Panc1 (cell line): Measurements from ENCODE around the gene C11orf16. TPM values are rescaled to one million over a fixed set of nuclear protein-coding genes. Genes with fewer than 3 reads are reported as not detected.
A peak's percentile ranks its signal among the peaks of the same experiment; 100 is the strongest.

Experiments
- ATAC-seq: fragments of 200-7000 bp; cut with Tn5 transposase; 2 replicates; pipeline ENCODE4 v1.9.1; 2020; ENCODE audit warnings: mild to moderate bottlenecking, moderate library complexity
- BruUV-seq: library from RNA; stranded (reverse); fragments of 400-500 nt; replicated peaks from 2 replicates; lab custom pipeline; 2021; lab: Mats Ljungman, UMichigan
- CTCF ChIA-PET: fragments of 300-600 bp; sonication (Branson Sonifier 250); formaldehyde crosslinking; loops from one replicate; lab custom pipeline; 2022; ENCODE audit warnings: antibody characterized with exemption; lab: Charles Lee
- POLR2A ChIA-PET: fragments of 300-600 bp; sonication (Branson Sonifier 250); formaldehyde crosslinking; loops from one replicate; lab custom pipeline; 2022; ENCODE audit warnings: antibody characterized with exemption; lab: Charles Lee
- DNase-seq: peaks from one replicate; pipeline ENCODE4 v3.0.0-alpha.2; 2010; ENCODE audit warnings: low read depth, low spot score
- H3K27ac ChIP-seq: 2 replicates; pipeline ENCODE4 v1.5.1; 2011; ENCODE audit warnings: mild to moderate bottlenecking, low read length, inconsistent platforms
- H3K27me3 ChIP-seq: fragments of 200-500 bp; sonication (Bioruptor generic); 2 replicates; pipeline ENCODE4 v1.6.0; 2014; ENCODE audit warnings: low read length, inconsistent platforms; ENCODE audit not compliant: control insufficient read depth, insufficient read depth
- H3K36me3 ChIP-seq: fragments of 200-500 bp; sonication (Bioruptor generic); 2 replicates; pipeline ENCODE4 v1.5.1; 2014; ENCODE audit warnings: inconsistent platforms, mild to moderate bottlenecking, low read length, moderate library complexity; ENCODE audit not compliant: control insufficient read depth, insufficient read depth
- H3K4me1 ChIP-seq: 2 replicates; pipeline ENCODE4 v1.5.1; 2011; ENCODE audit warnings: inconsistent platforms, mild to moderate bottlenecking, low read length, moderate library complexity; ENCODE audit not compliant: control insufficient read depth, insufficient read depth
- H3K4me3 ChIP-seq, 2 experiments: 2 replicates each; pipeline ENCODE4 v1.5.1; 2011 to 2012; ENCODE audit warnings: low read depth in 2 of 2, low read length in 2 of 2, mild to moderate bottlenecking in 2 of 2, inconsistent platforms in 1 of 2, moderate library complexity in 1 of 2
- H3K9me3 ChIP-seq: fragments of 200-500 bp; sonication (Bioruptor generic); 2 replicates; pipeline ENCODE4 v1.5.1; 2014; ENCODE audit warnings: low read depth, mild to moderate bottlenecking, inconsistent platforms, low read length, moderate library complexity; ENCODE audit not compliant: control insufficient read depth, insufficient read depth
- POLR2AphosphoS5 ChIP-seq: IDR thresholded peaks from 2 replicates; pipeline ENCODE4 v1.6.1; 2012; ENCODE audit warnings: mild to moderate bottlenecking, low read depth, low read length, moderate library complexity
- SIN3A ChIP-seq: IDR thresholded peaks from 2 replicates; pipeline ENCODE4 v1.6.1; 2012; ENCODE audit warnings: low read depth, mild to moderate bottlenecking, low read length, moderate library complexity, borderline replicate concordance; ENCODE audit not compliant: insufficient read depth
- TCF7L2 ChIP-seq: IDR thresholded peaks from 2 replicates; pipeline ENCODE4 v1.6.1; 2011; ENCODE audit warnings: mild to moderate bottlenecking, low read depth, low read length, inconsistent platforms
- in situ Hi-C: cut with HindIII; loops from 2 replicates; pipeline ENCODE4 v1.10.0; 2016; ENCODE audit warnings: low sequenced_read_pairs, low pct_unique_long_range_greater_than_20kb
- intact Hi-C: fragments of 100-400 bp; cut with micrococcal nuclease; formaldehyde crosslinking; loops from one replicate; pipeline ENCODE4 v1.10.0; 2022; ENCODE audit not compliant: unreplicated experiment
- total RNA-seq: library from RNA; stranded (reverse); gene quantifications from one replicate; pipeline ENCODE4 v1.2.1, GENCODE V29; 2021; ENCODE audit not compliant: unreplicated experiment
- TF ChIP-seq, protein P1 (sequence below): fragments of 450-650 bp; IDR thresholded peaks from 2 replicates; pipeline ENCODE4 v1.5.1; 2017; ENCODE audit warnings: mild to moderate bottlenecking
- TF ChIP-seq, protein P2 (sequence below), 2 experiments: IDR thresholded peaks; 2 replicates each; pipeline ENCODE4 v1.6.1; 2011 to 2012; ENCODE audit warnings: low read depth in 2 of 2, control low read depth in 1 of 2, low read length in 1 of 2, mild to moderate bottlenecking in 1 of 2, moderate library complexity in 1 of 2; ENCODE audit not compliant: insufficient read depth in 1 of 2

The C11orf16 gene
- total RNA-seq, 1 experiment from 2014 or later, result 0.15 TPM

DNA sequence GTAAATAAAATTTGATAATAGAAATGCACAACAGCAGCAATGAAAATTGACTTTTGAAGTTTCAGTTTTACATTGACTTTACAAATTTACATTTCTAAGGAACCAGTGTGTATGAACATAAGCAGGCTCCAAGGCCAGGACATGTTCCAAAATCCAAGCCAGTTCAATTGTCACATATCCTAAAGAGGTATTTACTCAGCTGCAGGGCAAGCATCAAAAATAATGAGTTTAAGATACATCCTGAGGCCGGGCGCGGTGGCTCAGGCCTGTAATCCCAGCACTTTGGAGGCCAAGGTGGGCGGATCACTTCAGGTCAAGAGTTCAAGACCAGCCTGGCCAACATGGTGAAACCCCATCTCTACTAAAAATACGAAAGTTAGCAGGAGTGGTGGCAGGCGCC is 60.8 kb downstream of the C11orf16 start:
- no peaks in the 10 kb centered on the region for H3K9me3 ChIP-seq
- H3K27me3 ChIP-seq, result no peaks in the 10 kb centered on the region
- peaks cover 22% of the 10 kb centered on the region for H3K4me1 ChIP-seq
- no peak overlapping the region for H3K4me3 ChIP-seq
- H3K36me3 ChIP-seq, result no peaks in the 10 kb centered on the region
- intact Hi-C loops, result loop anchor here (5.0 kb wide), 1 partner anchor 185 kb away; no protein-coding TSS in a partner anchor
- no peak for TF ChIP-seq POLR2AphosphoS5
- TF ChIP-seq TCF7L2, result no peak
- no peak for TF ChIP-seq SIN3A
- TF ChIP-seq, protein P1, sequence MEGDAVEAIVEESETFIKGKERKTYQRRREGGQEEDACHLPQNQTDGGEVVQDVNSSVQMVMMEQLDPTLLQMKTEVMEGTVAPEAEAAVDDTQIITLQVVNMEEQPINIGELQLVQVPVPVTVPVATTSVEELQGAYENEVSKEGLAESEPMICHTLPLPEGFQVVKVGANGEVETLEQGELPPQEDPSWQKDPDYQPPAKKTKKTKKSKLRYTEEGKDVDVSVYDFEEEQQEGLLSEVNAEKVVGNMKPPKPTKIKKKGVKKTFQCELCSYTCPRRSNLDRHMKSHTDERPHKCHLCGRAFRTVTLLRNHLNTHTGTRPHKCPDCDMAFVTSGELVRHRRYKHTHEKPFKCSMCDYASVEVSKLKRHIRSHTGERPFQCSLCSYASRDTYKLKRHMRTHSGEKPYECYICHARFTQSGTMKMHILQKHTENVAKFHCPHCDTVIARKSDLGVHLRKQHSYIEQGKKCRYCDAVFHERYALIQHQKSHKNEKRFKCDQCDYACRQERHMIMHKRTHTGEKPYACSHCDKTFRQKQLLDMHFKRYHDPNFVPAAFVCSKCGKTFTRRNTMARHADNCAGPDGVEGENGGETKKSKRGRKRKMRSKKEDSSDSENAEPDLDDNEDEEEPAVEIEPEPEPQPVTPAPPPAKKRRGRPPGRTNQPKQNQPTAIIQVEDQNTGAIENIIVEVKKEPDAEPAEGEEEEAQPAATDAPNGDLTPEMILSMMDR, result no peak
- TF ChIP-seq, protein P2, sequence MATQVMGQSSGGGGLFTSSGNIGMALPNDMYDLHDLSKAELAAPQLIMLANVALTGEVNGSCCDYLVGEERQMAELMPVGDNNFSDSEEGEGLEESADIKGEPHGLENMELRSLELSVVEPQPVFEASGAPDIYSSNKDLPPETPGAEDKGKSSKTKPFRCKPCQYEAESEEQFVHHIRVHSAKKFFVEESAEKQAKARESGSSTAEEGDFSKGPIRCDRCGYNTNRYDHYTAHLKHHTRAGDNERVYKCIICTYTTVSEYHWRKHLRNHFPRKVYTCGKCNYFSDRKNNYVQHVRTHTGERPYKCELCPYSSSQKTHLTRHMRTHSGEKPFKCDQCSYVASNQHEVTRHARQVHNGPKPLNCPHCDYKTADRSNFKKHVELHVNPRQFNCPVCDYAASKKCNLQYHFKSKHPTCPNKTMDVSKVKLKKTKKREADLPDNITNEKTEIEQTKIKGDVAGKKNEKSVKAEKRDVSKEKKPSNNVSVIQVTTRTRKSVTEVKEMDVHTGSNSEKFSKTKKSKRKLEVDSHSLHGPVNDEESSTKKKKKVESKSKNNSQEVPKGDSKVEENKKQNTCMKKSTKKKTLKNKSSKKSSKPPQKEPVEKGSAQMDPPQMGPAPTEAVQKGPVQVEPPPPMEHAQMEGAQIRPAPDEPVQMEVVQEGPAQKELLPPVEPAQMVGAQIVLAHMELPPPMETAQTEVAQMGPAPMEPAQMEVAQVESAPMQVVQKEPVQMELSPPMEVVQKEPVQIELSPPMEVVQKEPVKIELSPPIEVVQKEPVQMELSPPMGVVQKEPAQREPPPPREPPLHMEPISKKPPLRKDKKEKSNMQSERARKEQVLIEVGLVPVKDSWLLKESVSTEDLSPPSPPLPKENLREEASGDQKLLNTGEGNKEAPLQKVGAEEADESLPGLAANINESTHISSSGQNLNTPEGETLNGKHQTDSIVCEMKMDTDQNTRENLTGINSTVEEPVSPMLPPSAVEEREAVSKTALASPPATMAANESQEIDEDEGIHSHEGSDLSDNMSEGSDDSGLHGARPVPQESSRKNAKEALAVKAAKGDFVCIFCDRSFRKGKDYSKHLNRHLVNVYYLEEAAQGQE (IDR thresholded peaks at IDR 0.05; ENCODE audit: insufficient read depth in 1 of 2, low read depth in 2 of 2, low read length in 1 of 2), result no peak
- BruUV-seq, result no TSS peak
- peak overlapping the region; percentile 62; the same call in 1 of the 2 replicates for H3K27ac ChIP-seq
- CTCF ChIA-PET, result no interaction called here
- no peak for DNase-seq
- no peak for ATAC-seq
- in situ Hi-C loops, result no loop called here
- POLR2A ChIA-PET, result interaction anchor here (0.6 kb wide), 1 partner anchor 36 kb away, joined by 3 read pairs; no protein-coding TSS in a partner anchor

DNA sequence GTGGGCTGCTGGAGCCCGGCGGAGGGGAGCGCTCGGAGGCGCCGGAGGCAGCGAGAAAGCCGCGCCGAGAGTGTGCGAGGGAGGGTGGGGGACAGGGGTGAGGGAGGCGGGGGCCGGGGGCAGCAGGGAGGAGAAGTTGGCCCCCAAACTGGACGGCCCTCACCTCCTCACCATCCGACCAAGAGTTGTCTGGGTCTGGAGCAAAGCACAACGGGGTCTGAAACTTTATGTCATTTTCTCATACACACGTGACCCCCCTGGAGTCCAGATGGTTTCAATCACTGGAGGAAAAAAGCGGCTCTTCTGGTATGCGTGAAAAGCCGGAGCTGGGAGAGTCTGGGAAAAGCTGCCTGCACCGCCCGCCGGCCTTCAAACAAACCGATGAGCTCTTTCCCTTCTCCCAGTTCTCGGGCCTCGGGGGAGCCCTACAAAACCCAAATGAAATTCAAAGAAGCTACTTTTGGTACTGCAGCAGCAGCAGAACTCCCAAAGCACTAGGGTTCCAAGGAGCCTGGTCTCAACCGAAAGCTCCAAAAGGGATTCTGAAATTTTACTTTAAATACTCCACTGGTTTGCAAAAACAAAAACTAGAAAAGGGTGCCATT is 61.5 kb downstream of the C11orf16 start:
- no peak for TF ChIP-seq SIN3A
- TF ChIP-seq POLR2AphosphoS5, result no peak
- TF ChIP-seq, protein P2 (IDR thresholded peaks at IDR 0.05; ENCODE audit: insufficient read depth in 1 of 2, low read depth in 2 of 2, low read length in 1 of 2), result no peak
- peak; percentile 65 for TF ChIP-seq TCF7L2
- TF ChIP-seq, protein P1, result no peak
- ATAC-seq (peak; percentile 77), DNase-seq (no peak)
- Histone ChIP-seq H3K27ac (peak overlapping the region; percentile 62), H3K4me3 (peak overlapping the region; percentile 67 to 72), H3K4me1 (peaks cover 29% of the 10 kb centered on the region), H3K9me3 (no peaks in the 10 kb centered on the region), H3K36me3 (no peaks in the 10 kb centered on the region), H3K27me3 (no peaks in the 10 kb centered on the region)
- BruUV-seq, result no TSS peak
- ChIA-PET CTCF (interaction anchor here (1.4 kb wide), 1 partner anchor 57 kb away, joined by 5 read pairs; no protein-coding TSS in a partner anchor), POLR2A (interaction anchor here (0.6 kb wide), 1 partner anchor 36 kb away, joined by 3 read pairs; no protein-coding TSS in a partner anchor)
- in situ Hi-C loops (no loop called here), intact Hi-C loops (loop anchor here (5.0 kb wide), 1 partner anchor 184 kb away; no protein-coding TSS in a partner anchor)
